GM12875 (cell line): ENCODE data around the gene SNX21.

Source experiments
- H3K4me3 ChIP-seq: one replicate; pipeline ENCODE4 v1.5.1; 2011; ENCODE audit warnings: low read depth, low read length, control low read depth
- CTCF ChIP-seq: IDR thresholded peaks from 2 replicates; pipeline ENCODE4 v1.5.1; 2011; ENCODE audit warnings: low read depth, mild to moderate bottlenecking, control low read depth, inconsistent platforms, low read length, moderate library complexity, borderline replicate concordance; ENCODE audit not compliant: insufficient read depth

SNX21 gene

DNA sequence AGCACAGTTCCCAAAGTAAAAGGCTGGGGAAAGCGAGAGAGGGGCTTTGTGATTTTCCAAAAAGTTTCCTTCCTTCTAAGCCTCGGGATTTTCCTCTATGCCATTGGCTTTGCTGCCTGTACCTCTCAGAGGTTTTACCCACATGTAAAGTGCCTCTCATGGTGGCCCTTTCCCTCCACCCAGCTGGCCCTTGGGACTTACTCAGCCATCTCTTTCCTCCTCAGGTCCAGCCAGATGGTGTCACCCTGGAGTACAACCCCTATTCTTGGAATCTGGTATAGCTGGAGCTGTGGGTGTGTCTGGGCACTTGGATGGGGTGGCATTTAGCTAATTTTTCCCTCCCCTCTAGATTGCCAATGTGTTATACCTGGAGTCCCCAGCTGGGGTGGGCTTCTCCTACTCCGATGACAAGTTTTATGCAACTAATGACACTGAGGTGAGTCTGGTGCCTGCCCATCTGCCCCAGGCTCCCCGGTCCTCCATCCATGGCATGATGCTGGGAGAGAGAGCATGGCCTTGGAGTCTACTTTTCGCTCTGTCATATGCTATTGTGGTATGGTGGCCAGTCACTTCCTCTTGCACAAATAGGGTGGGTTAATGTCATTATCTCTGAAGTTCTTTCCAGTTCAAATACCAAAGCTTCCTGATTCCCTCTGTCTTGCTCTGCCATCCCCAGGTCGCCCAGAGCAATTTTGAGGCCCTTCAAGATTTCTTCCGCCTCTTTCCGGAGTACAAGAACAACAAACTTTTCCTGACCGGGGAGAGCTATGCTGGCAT lies 58.6 kb downstream of the SNX21 start:
- H3K4me3 ChIP-seq: peak overlapping the region; percentile 84
- TF ChIP-seq CTCF: 0 out of 2 replicates have a peak, but pooled peaks have one; percentile 1
